Measurements from ENCODE around the gene ZNF652.

- TF ChIP-seq CTCF (conservative IDR thresholded peaks at IDR 0.05; ENCODE audit: low read depth, low read length) (no peak), EZH2phosphoT487 (IDR thresholded peaks at IDR 0.05; ENCODE audit: borderline replicate concordance, low read length) (no peak), EZH2 (IDR thresholded peaks at IDR 0.05; ENCODE audit: low read length, unreplicated experiment) (no peak)
Measured at GRCh38 chr17:49269356-49269755, 92.7 kb downstream of the ZNF652 start.
